ENCODE results near the gene PMEPA1. TPM values are rescaled to one million over a fixed set of nuclear protein-coding genes. Genes with fewer than 3 reads are reported as not detected.

The PMEPA1 gene
- total RNA-seq, 1 donor from 2014 or later: 11.7 TPM

DNA sequence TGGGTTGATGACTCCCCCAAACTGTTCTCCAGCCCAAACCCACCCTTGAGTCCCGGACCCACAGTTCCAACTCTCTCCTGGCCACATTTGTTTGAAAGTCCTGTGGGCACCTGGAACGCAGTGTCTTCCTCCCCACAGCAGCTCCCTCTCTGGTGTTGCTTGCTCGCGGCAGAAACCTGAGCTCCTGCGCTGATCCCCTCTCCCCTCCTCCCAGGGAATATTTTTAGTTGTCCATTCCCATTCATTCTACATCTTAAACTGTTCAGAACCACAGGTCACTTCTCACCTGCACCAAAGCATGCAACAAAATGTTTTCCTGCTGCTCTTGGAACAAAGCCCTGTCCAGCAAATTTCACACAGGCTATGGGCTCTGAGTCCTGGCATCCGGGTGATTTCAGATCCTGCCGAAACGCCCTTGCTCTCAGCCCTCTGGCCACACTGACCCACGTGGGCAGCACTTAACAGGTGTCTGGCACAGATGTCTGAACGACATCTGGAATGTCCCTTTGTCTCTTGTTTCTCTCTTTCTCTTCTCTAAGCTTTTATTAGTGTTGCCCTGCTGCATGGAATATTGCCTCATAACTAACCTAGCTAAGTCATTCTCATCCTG is 27.0 kb upstream of the PMEPA1 start:
- DNase-seq: no peak

GRCh38 chr20:57735831-57736737 is 26.3 kb upstream of the PMEPA1 start:
- DNase-seq: no peak

DNA sequence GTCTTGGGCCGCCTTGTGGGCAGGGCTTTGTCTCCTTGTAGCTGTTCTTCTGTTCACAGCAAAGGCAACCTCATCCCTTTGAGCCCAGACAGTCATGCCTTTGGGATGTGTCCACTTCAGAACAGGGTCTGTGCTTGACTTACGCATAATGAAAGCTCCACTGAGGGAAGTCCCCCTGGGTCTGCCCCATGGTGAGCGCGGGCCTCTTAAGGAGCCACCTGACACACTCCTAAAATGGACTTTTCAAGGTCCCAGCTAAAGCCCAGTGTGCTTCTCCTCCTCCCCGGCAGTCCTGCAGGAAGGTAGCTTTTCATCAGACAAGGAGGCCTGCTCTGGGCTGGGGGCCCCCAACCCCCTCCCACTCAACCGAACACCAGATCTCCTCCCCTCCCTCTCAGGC is 24.9 kb upstream of the PMEPA1 start:
- no peak for DNase-seq

DNA sequence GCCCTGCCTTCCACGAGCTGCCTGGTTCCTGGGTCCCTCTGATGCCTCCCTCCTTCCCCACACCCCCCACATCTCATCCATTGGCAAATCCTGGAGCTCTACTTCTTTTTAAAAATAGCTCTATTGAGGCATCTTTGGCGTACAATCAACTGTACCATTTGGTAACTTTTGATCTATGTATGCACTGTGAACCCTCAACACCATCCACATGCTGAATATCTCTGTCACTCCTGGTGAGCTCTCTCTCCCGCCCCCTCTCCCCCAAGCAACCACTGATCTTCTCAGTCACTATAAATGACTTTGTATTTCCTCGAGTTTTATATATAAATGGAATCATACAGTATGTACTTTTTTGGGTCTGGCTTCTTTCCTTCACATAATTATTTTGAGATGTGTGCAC is 22.4 kb upstream of the PMEPA1 start:
- DNase-seq: no peak

DNA sequence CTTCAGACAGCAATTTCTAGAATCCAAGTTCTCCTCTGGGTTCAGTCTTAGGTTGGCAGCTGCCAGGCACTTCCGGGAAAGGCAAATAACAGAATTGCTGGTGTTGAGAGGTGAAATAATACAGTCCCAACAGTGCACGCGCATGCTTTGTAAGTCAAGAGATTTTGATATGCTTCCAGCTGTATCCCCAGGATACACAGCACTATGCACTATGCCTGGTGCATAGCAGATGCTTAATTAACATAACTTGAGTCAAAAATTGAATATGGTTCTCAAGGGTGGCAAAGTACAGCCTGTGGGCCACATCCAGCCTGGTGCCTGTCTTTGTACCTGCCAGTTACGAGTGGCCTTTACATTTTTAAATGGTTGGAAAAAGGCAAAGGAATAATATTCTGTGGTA is 18.9 kb upstream of the PMEPA1 start:
- no peak for DNase-seq

DNA sequence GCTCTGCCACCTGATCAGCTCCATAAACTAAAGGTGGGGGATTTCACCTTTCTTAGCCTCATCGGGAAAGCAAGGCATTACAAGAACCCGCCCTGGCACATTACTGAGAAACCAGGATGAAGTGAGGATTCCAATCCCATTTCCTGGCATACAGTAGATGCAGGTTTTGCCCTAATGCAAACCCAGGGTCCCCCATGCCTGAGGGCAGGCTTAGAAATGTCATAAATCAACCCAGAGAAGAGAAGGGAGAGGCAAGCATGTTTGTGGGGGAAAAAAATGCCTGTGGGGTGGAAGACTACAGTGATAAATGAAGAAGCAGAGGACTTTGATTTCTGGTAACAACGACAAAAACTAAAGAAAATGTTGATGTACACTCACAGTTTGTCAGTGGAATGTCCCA is 18.0 kb upstream of the PMEPA1 start:
- DNase-seq: no peak

GRCh38 chr20:57725636-57726035 is 15.8 kb upstream of the PMEPA1 start:
- no peak for DNase-seq

DNA sequence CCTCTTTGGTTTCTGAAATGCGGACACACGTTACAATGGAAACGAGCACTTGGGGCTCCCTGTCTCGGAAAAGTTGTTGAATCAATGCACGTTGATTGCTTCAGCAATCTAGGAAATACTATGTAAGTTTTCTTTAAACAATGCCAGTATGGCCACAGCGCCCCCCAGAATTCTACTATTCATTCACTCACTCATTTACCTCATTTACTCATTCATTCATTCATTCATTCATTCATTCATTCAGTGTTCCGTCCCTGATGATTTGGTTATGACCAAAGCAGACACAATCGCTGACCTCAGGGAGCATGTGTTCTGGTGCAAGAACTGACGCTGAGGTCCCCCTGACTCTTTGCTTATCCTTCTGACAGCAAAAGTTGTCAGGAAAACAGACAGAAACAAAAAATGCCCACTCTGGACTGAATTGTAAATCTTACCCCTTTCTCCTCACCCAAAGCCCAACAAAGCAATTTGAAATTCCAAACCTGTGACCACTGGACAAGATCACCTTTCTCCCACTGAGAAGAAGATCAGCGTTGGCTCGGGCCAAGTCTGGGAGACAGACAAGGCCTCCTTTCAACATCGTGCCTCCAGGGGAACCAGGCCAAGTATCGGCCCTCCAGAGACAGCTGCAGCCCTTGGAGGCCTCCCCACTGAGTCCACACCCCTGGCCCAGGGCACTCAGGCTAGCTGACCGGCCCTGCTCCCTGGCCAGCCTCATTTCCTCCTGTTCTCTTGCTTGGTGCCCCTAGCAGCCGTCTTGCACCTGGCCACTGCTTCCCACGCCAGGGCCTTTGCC is 15.0 kb upstream of the PMEPA1 start:
- DNase-seq: no peak

DNA sequence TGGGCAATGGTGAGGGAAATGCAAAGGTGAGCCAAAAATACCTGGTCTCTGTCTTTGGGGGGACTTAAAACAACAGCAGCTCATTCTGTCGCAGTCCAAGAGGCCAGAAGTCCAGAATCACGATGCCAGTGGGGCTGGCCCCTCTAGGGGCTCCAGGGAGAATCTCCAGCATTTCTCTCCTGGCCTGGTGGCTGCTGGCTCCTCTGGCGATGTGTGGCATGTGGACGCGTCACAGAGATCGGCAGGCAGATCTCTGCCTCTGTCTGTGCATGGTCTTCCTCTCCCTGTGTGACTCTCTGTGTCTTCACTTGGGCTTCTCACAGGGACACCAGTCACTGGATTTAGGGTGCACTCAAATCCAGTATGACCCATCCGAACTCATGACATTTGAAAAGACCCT is 14.0 kb upstream of the PMEPA1 start:
- DNase-seq: no peak

DNA sequence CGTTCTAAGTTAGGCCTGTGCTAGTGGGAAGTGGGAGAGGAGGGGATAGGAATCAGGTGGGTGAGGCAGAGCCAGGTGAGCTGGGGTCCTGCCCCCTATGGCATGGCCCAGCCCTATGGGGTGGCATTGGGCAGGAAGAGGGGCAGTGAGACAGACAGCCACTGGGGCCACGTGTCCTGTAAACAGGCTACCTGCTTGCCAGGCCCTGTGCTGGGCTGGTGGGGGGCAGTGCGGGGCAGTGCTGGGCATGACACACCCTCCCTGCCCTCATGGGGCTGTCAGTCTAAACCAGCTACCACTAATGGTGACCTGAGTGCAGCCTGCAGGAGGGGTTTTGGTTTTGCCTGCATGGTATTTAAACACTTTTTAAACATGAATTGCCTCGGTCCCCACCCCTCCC is 10.1 kb upstream of the PMEPA1 start:
- DNase-seq: no peak

GRCh38 chr20:57718490-57719009 is 8.7 kb upstream of the PMEPA1 start:
- peak; percentile 96 for DNase-seq

DNA sequence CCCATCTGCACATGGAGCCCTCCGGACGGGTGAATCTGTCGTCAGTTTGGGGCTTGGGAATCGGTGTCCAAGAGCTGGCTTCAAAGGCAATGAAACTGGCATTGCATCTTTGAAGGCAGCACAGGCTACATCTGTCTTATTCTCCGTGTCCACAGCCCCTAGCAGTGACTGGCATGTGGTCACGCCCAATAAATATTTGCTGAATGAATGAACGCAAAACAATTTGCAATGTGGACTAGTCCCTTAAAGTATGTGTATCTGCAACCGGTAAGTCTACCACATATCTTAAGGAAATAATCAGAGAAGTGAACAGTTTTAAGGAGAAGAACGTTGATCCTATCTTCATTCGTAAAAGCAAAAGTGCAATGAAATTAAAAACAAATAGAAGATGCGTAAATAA is 8.0 kb upstream of the PMEPA1 start:
- DNase-seq: no peak

GRCh38 chr20:57716901-57717300 is 7.1 kb upstream of the PMEPA1 start:
- no peak for DNase-seq

DNA sequence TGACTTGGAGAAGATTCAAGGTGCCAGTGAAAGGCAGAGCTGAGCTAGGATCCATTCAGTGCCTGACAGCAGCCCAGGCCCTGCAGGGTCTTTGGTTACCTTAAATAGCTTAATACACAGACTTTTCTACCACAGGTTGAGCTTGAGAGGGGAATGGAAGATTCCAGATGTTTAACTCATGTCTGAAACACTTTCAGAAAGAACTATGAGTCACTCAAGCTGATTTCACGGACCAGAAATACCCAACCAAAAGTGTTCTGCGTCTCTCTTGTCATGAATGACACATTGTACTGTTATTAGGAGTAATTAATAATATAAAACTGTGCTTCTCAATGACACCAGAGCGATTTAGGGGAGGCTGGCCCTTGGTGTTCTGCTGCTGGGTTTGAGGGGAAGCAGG is 6.4 kb upstream of the PMEPA1 start:
- DNase-seq: no peak

GRCh38 chr20:57715268-57715904 is 5.6 kb upstream of the PMEPA1 start:
- no peak for DNase-seq

DNA sequence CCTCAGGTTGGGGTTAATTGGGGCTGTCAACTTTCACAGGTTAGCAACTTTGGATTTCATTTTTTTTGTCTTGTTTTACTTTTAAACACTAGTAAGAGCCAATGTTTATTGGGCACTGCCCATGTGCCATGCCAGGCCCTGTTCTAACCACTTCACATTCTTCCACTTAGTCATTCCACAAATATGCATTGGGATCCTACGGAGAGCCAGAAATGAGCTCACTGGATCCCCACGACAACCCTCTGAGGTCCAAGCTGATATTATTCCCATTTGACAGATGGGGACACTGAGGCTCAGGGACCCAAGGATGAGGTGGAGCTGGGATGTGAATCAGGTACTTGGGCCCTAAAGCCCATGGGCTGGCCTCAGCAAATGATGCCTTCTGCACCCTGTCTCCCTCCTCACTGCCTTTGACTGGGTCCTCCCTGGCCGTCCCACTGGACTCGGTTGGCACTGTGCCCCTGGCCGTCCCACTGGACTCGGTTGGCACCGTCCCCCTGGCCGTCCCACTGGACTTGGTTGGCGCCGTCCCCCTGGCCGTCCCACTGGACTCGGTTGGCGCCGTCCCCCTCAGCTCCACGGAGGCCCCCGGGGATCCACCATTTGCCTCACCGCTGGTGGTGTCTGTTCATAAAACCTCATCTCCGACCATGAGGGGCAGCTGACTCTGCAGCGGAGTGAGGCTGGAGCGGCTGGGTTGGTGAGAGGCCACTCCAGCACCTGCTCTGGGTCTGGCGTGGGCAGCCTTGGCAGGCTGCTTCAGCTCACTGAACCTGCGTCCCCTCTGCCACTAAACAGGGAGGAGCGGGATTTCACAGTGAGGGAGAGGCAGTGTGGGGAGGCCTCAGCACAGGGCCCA is 4.8 kb upstream of the PMEPA1 start:
- no peak for DNase-seq

DNA sequence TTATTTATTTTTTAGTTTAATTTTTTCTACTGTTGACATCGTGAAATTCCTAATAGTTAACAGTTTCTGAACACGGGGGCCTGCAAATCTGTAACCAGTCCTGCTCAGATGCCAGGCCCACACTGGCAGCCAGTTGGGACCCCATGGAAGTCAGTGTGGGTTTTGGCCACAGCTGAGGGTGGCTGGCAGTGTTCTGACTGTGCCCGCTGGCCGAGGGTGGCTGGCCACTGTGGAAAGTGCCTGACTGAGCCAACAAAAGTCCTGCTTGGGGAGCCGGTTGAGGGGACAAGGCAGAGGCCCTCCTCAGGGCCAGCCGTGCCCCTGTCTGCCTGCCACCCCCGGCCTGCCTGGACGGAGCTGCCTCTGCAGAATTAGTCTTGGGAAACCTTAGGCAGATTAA is 4.1 kb upstream of the PMEPA1 start:
- DNase-seq: no peak

- DNase-seq: no peak
These were observed 3.7 kb upstream of the PMEPA1 start for GRCh38 chr20:57713505-57713903.

DNA sequence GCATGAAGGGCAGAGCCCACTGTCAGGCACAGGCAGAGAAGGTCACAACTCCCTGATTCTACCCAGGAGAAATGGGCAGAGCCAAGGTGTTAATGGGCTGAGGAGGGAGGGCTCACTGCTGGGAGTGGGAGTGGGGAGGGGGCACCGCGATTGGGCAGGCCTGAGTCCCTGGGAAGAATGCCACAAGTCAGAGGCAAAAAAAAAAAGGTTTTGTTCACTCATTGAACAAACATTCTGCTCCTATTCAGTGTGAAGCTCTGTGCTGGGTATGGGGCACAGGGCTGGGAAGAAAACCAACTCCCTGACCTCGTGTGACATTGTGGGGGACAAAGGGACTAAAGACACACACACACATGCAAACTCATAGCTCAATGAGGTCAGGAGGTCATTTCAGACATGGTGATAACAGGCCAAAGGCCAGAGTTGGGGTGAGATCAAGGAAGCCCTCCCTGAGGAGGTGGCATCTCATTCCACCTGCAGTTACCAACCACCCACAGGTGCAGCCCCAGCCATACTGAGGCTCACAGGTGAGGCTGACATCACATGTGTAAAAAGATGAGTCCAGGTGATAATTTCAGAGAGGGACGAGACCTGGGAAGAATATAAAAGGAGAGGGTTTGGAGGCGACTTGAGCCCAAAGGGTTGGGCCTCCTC is 3.2 kb upstream of the PMEPA1 start:
- DNase-seq: no peak

DNA sequence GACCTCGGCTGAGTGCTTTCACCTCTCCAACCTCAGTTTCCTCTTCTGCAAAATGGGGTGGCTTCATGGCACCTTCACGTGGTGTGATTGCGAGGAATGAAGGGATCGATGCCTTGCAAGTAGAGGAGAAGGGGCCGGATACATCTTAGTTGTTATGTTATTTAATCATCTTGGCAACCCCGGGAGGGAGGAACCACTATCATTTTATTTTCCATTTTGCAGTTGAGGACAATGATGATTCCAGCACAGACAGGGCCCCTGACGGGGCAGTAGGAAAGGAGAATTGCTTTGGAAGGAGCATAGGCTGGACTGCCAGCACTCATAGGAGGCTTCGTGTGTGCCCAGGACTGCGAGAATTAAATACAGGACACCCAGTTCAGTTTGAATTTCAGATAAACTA is 2.5 kb upstream of the PMEPA1 start:
- no peak for DNase-seq

- no peak for DNase-seq
These were observed 2.0 kb upstream of the PMEPA1 start for GRCh38 chr20:57711826-57712225.
